HEK293T (cell line): Measurements from ENCODE around the gene DCTPP1.

ENCODE experiments used
- CTCF ChIA-PET: fragments of 350-600 bp; formaldehyde crosslinking; extraction: SDS; loops from one replicate; lab custom pipeline; 2021; ENCODE audit warnings: antibody characterized with exemption, inconsistent platforms; lab: Yijun Ruan, JAX
- POLR2A ChIA-PET: fragments of 350-600 bp; formaldehyde crosslinking; extraction: SDS; loops from one replicate; lab custom pipeline; 2020; ENCODE audit warnings: antibody characterized with exemption, inconsistent platforms; lab: Yijun Ruan, JAX
- DNase-seq: peaks from one replicate; pipeline ENCODE4 v3.0.0; 2012; ENCODE audit warnings: mixed read lengths; ENCODE audit errors: extremely low spot score
- ARNT ChIP-seq: fragments of 450-650 bp; IDR thresholded peaks from 2 replicates; pipeline ENCODE4 v1.6.1; 2017; ENCODE audit warnings: mild to moderate bottlenecking
- BHLHE40 ChIP-seq: fragments of 450-650 bp; IDR thresholded peaks from 2 replicates; pipeline ENCODE4 v1.6.1; 2016; ENCODE audit warnings: mild to moderate bottlenecking, moderate library complexity, borderline replicate concordance
- CTBP1 ChIP-seq: fragments of 450-650 bp; IDR thresholded peaks from 2 replicates; pipeline ENCODE4 v1.6.1; 2016; ENCODE audit warnings: borderline replicate concordance
- ELF4 ChIP-seq: fragments of 450-650 bp; IDR thresholded peaks from 2 replicates; pipeline ENCODE4 v1.6.1; 2017; ENCODE audit warnings: antibody characterized with exemption
- FOXA1 ChIP-seq: fragments of 450-650 bp; IDR thresholded peaks from 2 replicates; pipeline ENCODE4 v1.6.1; 2016; ENCODE audit warnings: mild to moderate bottlenecking
- FOXK2 ChIP-seq: fragments of 450-650 bp; IDR thresholded peaks from 2 replicates; pipeline ENCODE4 v1.6.1; 2016; ENCODE audit warnings: mild to moderate bottlenecking
- FOXM1 ChIP-seq: fragments of 450-650 bp; IDR thresholded peaks from 2 replicates; pipeline ENCODE4 v1.6.1; 2017; ENCODE audit warnings: mild to moderate bottlenecking, borderline replicate concordance
- HDGF ChIP-seq: fragments of 450-650 bp; IDR thresholded peaks from 2 replicates; pipeline ENCODE4 v1.6.1; 2017; ENCODE audit warnings: antibody characterized with exemption, borderline replicate concordance
- L3MBTL2 ChIP-seq: fragments of 450-650 bp; conservative IDR thresholded peaks from 2 replicates; pipeline ENCODE4 v1.6.1; 2016; ENCODE audit warnings: mild to moderate bottlenecking
- LEF1 ChIP-seq: fragments of 450-650 bp; IDR thresholded peaks from 2 replicates; pipeline ENCODE4 v1.6.1; 2017; ENCODE audit warnings: mild to moderate bottlenecking, borderline replicate concordance
- NFRKB ChIP-seq: fragments of 450-650 bp; IDR thresholded peaks from 2 replicates; pipeline ENCODE4 v1.6.1; 2016; ENCODE audit warnings: mild to moderate bottlenecking, moderate library complexity
- PKNOX1 ChIP-seq: fragments of 450-650 bp; IDR thresholded peaks from 2 replicates; pipeline ENCODE4 v1.6.1; 2016
- SP1 ChIP-seq: fragments of 450-650 bp; IDR thresholded peaks from 2 replicates; pipeline ENCODE4 v1.6.1; 2017
- SUZ12 ChIP-seq: fragments of 450-650 bp; IDR thresholded peaks from 2 replicates; pipeline ENCODE4 v1.6.1; 2016; ENCODE audit warnings: mild to moderate bottlenecking
- TARDBP ChIP-seq: fragments of 450-650 bp; IDR thresholded peaks from 2 replicates; pipeline ENCODE4 v1.6.1; 2016
- ZNF384 ChIP-seq: fragments of 450-650 bp; IDR thresholded peaks from 2 replicates; pipeline ENCODE4 v1.6.1; 2016

Gene DCTPP1

GRCh38 chr16:30429418-30429677 lies 482 bp downstream of the DCTPP1 start:
- ChIA-PET POLR2A (interaction anchor here (0.6 to 2.9 kb wide), 56 partner anchors 9 to 466 kb away, joined by 3 to 50 read pairs (median 5); partner anchors contain the start of genes ALDOA, CD2BP2, SEPHS2 and SRCAP), CTCF (interaction anchor here (0.6 to 2.4 kb wide), 46 partner anchors 8 to 369 kb away, joined by 3 to 24 read pairs (median 4); partner anchors contain the start of genes CORO1A, SEPHS2, TBX6 and ZNF48)
- TF ChIP-seq ELF4 (no peak), CTBP1 (0 out of 2 replicates have a peak, but pooled peaks have one; percentile 43), FOXA1 (no peak), PKNOX1 (no peak), ZNF384 (no peak), ARNT (no peak), SUZ12 (no peak)
- peak; percentile 40 for DNase-seq

- CTCF ChIA-PET: no interaction called here
- TF ChIP-seq LEF1 (no peak), ARNT (no peak), FOXA1 (no peak), FOXM1 (no peak), TARDBP (no peak), HDGF (no peak), PKNOX1 (no peak), SUZ12 (no peak), ZNF384 (no peak), SP1 (no peak), CTBP1 (no peak), L3MBTL2 (no peak)
- DNase-seq: no peak
- POLR2A ChIA-PET: interaction anchor here (1.0 kb wide), 1 partner anchor 182 kb away, joined by 3 read pairs; the partner anchor contains the start of gene ZNF689
Observed at GRCh38 chr16:30428055-30428454, 1.8 kb downstream of the DCTPP1 start.

DNA sequence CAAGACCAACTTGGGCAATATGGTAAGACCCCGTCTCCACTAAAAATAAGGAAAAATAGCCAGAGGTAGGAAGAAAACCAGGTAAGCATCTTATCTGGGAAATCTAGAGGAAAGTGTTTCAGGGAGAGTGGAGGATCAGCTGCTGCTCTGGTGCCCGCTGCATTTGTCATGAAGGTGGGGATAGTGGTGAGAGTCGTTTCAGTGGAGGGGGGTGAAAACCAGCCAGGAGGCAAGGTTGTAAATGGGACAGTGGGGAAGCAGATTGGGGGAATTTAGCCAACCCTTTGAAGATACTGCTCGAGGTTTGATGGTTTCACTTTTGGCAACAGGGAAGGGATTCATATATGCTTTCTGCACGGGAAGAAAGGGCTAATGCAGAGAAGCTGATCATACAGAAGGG lies 8.8 kb downstream of the DCTPP1 start:
- no peak for DNase-seq
- ChIA-PET CTCF (interaction anchor here (1.6 to 1.7 kb wide), 2 partner anchors 9 to 12 kb away, joined by 6 to 7 read pairs; partner anchors contain the start of gene DCTPP1), POLR2A (interaction anchor here (1.1 to 2.0 kb wide), 4 partner anchors 9 to 25 kb away, joined by 3 to 8 read pairs (median 3); partner anchors contain the start of gene DCTPP1)
- TF ChIP-seq SUZ12 (no peak), FOXA1 (no peak), FOXM1 (no peak), NFRKB (no peak), HDGF (no peak), FOXK2 (no peak), L3MBTL2 (no peak), SP1 (no peak), ELF4 (no peak), PKNOX1 (no peak), CTBP1 (no peak), BHLHE40 (no peak), ARNT (no peak), ZNF384 (no peak), TARDBP (no peak), LEF1 (no peak)

DNA sequence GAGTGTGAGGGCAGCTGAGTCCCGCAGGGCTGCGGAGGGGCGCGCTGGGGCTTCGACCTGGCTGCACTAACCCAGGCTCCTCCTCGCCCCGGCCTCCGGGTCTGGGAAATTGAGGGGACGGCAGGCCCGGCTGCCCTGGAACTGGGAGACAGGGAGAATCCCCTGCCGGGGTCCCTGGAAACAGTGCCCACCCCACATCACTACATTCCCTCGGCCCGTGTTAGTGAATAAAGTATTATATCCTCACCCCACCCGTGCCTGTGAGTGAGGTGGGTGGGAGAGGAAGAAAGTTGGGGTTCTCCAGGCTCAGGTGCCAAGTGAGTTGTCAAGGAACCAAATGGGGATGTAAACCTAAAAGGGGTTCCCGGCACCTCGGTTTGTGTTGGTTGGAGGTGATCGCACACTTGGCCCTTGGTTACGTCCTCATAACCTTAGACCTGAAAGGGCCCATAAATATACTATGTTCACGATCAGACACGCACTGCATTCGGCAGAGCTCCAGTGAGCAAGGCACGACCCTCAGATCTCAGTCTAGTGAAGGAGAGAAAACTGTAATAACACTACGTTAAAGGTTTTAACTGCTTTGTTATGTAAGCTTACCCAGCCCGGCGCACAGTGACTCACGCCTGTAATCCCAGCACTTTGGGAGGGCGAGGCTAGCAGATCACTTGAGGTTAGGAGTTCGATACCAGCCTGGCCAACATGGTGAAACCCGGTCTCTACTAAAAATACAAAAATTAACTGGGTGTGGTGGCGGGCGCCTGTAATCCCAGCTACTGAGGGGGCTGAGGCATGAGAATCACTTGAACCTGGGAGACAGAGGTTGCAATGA lies 11.3 kb downstream of the DCTPP1 start:
- CTCF ChIA-PET: interaction anchor here (1.9 to 2.3 kb wide), 2 partner anchors 9 to 11 kb away, joined by 4 to 6 read pairs; partner anchors contain the start of gene DCTPP1
- no peak for TF ChIP-seq HDGF
- no peak for TF ChIP-seq ARNT
- TF ChIP-seq BHLHE40: no peak
- TF ChIP-seq PKNOX1: no peak
- TF ChIP-seq FOXM1: no peak
- TF ChIP-seq LEF1: no peak
- no peak for TF ChIP-seq TARDBP
- TF ChIP-seq L3MBTL2: no peak
- TF ChIP-seq FOXA1: no peak
- no peak for TF ChIP-seq CTBP1
- TF ChIP-seq SP1: no peak
- no peak for TF ChIP-seq ELF4
- TF ChIP-seq SUZ12: no peak
- no peak for TF ChIP-seq NFRKB
- no peak for TF ChIP-seq FOXK2
- TF ChIP-seq ZNF384: no peak
- no peak for DNase-seq
- POLR2A ChIA-PET: interaction anchor here (1.7 kb wide), 1 partner anchor 11 kb away, joined by 5 read pairs; the partner anchor contains the start of gene DCTPP1
